NCI-H510A (cell line): ENCODE results near the gene CSRP1.
A peak's percentile ranks its signal among the peaks of the same experiment; 100 is the strongest.
"Not testable (repeated sequence)": the region's sequence is repeated elsewhere in the genome, so short reads cannot be mapped to it uniquely, and the experiment has no call there.

Experiments used
- DNase-seq: peaks from one replicate; lab custom pipeline; 2025; lab: John Stamatoyannopoulos, UW

Gene CSRP1

DNA sequence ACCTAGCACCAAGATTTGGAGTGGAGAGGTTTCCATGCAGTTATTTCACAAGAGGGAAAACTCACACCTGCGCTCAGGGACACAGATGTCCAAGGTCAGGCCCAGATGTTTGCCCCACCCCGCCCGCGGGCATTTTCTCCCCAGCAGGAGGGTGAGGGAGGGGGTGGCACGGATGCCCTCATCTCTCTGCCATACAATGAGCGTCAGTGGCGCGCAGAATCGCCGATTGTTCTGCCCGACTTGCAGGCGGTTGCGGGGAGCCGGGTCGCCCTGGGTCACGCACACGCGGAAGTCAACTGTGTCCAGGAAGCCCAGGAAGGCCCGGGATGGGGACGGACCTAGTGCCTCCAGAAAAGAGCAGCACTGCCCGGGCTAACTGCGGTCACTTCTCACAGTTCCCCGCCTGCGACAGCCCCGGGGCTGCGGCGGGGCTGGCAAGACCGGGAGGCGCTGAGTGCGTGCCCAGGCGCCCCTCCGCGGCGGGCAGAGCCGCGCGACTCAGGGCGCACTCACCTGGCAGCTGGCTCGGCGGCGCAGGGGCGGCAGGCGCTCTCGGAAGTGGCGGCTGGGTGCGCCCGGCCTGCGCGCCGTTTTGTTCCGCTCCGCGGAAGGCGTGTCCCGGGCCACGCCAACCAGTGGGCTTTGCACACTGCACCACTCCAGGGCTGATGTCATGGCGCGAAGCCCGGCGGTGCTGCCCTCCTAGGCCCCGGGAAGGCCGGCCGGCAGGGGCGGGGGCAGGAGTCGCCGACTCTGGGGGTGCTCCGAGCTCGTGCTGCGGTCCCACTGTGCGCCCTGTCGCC, at the start of gene CSRP1:
TSS of gene CSRP1 (minus strand) at position 567 of the 803 bp plus-strand sequence. CDS start 10,820 bp downstream, outside the sequence.
- peak; percentile 85 for DNase-seq

DNA sequence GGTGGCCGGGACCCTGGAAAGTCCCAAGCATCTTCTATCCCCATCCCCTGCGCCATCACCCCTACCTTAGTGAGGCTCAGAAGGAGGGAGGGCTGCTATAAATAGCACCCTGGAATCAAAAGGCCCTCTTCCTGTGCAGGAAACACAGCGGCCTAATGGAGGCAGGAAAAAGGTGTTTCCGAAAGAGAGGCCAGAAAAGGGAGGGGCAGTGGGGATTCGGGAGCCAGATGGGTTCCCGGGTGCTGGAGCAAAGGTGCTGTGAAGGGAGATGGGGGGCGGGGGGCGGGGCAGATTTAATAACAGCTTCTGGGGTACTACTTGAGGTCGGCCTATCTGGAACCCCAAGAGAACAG, 48.6 kb upstream of the CSRP1 start:
- no peak for DNase-seq

DNA sequence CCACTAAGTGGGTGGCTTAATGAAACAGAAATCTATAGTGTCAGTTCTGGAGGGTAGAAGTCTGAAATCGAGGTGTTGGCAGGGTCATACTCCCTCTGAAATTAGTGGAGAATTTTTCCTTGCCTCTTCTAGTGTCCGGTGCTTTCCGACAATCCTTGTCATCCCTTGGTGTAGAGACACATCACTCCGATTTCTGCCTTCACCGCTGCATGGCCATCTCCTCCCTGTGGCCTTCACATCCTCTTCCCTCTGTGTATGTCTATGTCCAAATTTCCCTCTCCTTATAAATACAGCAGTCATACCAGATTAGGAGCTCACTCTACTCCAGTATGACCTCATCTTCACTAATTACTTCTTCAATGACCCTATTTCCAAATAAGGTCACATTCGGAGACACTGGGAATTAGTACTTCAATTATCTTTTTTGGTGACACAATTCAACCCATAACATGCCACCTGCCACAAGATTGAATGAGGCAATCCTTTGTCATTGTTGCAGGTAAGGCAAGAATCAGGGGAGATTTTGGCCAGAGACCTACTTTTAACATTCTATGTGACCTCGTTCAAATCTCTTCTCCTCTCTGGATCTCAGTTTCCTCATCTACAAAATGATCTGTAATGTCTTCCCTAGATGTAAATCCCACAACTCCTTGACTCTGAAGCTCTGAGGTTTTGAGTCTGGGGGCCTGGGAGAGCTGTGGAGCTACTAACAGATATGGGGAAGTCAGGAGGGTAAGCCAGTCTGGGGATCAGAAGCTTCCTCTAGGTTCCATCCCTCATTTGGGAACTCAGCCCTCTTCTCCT, 48.1 kb upstream of the CSRP1 start:
- DNase-seq = no peak

DNA sequence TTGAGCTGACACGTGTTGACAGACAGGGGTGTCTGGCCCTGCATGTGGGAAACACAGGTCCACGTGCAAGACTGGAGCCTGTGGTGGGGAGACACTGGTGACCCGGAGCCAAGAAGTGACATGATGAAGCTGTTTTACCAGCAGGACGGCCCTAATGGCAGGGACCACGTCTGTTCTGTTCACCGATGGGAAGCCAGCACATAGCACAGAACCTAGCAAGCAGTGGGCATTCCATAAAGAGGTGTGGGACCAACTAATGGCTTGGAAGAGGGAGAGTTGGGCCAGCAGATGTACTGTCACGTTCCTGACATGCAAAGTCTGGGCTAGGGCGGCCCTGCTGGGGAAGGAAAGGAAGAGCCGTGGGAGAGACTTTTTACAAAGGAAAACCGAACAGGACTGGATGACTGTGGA, 47.3 kb upstream of the CSRP1 start:
- DNase-seq = no peak

DNA sequence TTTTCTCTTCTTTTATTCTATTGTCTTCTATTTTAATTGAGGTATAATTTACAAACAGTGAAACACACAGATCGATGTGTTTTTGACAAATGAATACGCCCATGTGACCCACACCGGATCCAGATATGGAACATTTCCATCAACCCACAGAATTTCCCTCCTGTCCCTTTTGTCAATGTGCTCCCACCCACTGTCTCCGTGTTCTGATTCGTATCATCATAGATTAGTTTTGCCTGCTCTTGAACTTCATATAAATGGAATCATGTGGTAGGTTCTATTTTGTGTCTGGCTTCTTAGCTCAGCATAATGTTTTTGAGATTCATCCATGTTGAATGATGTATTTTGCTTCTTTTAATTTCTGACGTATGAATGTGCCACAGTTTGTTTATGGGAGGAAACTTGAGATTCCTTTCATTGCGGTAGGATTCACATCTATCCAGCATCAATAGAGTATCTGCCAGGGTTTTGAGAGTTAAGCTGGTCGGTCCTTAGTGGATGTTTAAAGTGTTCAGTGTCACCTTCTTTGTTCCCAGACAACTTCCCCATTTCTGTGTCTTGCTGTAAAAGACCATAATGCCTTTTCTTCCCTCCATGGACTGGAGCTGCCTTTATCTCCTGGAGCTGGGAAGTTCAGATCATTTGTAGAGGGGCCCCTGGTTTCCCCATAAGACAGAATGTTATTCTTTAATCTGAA, 46.7 kb upstream of the CSRP1 start:
- no peak for DNase-seq

DNA sequence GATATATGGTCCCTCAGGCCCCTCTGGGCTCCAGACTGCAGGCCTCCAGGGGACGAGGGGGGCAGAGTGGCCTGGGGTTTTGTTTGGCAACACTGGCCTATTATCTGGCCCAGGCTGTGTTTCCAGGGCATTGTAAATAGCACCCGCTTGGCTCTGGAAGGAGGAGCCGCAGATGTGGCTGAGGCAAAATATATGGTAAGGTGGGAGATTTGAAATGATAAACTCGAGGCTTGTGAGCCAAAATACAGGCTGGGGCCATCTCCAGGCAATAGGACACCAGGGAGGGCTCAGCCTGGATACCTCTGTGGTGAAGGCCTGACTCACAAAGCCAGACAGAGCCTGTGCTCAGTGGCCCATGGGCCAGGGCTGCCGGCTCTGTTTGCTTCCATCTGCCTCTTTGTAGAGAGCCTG, 46.0 kb upstream of the CSRP1 start:
- no peak for DNase-seq

DNA sequence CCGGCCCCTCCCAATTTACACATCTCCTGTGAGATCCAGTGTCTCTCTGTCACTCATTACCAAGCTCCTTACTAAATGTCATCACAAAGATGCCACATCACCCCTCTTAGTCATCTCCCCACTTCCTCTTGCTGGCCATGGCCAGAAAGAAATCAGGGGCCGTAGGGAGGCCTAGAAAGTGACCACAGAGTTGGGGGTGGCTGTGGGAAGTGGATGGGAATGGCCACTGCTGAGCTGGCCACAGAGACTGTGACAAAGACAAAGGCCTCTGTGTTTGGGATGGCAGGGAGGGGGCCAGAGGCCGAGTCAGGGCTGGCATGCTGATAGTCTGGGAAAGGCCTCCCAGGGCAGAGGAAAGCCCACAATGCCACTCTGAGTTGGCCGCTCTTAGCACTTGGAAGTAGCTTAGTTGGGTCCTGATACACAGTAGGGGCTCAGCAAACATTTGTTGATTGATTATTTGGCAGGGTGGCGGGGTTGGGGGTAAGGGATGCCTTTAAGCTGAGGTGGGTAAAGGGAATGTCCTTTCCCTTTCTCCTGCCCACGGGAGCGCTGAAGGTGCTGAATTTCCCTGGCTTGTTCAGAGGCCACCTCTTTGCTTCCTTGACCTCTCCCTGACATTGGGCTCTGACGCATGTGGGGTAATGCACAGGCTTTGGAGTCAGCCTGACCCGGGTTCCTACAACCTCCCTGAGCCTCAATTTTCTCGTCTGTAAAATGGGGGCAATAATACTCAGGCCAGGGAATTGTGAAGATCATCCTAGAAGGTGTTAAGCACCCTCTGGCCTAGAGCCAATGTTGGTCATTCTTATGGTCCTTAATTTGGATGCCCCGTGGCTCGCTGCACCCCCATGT, 45.2 kb upstream of the CSRP1 start:
- DNase-seq = no peak

DNA sequence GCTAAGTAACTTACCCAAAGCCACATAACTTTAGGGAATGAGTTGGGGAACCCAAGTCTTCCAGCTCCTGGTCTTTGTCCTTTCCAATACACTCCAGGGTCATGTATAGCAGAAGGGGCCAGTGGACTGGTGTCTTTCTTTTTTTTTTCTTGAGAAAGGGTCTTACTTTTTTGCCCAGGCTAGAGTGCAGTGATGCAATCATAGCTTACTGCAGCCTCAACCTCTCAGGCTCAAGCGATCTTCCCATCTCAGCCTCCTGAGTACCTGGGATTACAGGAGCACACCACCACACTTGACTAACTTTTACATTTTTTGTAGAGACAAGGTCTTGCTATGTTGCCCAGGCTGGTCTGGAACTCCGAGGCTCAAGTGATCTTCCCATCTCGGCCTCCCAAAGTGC, 44.2 kb upstream of the CSRP1 start:
- no peak for DNase-seq

DNA sequence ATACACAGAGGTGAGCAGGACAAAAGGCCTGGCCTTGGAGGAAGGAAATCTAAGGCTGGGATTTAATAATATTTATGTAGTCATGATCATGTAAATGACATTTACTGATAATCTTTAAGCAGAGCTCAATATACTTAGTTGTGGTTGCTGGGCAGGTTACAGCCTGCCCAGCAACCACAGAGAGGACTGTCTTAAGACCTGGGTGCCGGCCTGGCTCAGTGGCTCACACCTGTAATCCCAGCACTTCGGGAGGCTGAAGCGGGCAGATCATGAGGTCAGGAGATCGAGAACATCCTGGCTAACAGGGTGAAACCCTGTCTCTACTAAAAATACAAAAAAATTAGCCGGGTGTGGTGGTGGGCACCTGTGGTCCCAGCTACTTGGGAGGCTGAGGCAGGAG, 42.6 kb upstream of the CSRP1 start:
- not testable (repeated sequence) for DNase-seq

DNA sequence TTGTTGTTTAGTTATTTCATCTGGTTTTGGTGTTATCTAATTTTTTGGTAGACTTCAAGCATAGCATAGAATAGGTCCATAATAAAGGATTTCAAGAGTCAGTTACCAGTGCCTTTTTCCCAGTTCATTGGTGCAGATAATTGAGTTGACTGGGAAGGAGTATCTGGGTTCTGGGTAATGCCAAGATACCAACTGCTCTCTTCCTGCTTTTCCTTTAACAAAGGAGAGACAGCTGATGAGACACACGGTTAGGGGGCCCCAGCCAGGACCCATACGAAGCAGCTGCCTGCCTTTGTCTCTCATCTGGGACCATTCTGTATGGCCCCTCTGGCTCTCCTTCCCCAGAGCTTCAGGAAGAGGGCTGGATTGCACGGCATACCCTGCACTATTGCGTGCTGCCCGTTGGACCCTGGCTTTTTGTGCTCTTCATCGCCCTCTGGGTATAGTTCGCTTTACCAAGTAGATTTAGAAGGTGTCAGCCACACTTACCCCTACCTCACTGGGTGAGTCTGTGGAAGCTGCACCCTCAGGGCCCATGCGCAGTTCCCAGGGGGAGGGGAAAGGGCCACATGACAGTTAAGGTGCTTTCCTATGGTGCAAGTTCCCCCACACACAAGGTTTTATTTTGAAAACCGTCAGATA, 39.0 kb upstream of the CSRP1 start:
- peak; percentile 58 for DNase-seq

DNA sequence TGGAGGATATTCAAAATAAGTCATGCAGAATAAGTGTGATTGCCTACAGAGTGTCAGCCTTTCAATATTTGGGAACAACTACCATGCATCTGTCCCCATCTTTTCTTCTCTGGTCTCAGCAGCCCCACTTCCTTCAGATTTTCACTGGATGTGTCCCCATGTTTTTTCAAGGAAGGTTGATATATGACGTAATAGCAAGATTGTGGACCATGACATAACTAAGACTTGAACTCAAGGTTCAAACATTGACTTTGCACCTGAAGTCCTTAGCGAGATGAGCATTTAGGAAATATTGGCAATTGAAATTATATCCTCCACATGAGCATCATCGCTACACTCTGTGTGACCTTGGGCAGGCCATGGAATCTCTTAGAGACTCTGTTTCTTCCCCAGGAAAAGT, 37.8 kb upstream of the CSRP1 start:
- DNase-seq = no peak

DNA sequence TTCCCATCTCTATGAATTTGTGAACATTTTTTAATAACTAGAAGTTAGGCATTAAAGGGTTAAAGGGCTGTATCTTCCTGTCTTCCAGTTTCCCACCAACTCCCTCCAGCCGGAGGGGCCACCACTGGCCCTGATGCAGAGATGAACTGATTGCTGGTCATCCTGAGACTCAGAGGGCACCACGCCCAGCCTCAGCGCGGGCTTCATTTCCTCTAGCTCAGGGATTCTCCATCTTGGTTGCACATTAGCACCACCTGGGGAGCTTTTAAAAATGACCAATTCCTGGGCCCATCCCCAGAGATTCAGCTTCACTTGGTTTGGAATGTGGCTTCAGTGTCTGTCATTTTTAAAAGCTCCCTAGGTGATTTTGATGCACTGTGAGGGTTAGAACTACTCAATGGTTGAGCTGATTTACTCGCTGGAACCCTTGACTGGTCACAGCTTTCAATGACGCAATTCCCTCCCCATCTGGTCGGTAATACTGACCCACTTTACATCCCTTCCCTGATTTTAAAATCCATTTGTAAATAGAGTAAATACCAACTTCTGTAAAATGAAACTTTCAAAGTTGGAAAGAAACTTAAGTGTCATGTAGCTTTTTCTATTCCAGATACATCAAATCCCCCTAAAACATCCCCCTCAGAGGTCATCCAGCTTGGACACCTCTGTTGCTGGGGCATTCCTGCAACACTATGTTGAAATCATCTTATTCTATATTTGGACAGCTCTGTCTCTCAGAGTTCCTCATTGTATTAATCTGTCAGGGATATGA, 37.1 kb upstream of the CSRP1 start:
- no peak for DNase-seq

DNA sequence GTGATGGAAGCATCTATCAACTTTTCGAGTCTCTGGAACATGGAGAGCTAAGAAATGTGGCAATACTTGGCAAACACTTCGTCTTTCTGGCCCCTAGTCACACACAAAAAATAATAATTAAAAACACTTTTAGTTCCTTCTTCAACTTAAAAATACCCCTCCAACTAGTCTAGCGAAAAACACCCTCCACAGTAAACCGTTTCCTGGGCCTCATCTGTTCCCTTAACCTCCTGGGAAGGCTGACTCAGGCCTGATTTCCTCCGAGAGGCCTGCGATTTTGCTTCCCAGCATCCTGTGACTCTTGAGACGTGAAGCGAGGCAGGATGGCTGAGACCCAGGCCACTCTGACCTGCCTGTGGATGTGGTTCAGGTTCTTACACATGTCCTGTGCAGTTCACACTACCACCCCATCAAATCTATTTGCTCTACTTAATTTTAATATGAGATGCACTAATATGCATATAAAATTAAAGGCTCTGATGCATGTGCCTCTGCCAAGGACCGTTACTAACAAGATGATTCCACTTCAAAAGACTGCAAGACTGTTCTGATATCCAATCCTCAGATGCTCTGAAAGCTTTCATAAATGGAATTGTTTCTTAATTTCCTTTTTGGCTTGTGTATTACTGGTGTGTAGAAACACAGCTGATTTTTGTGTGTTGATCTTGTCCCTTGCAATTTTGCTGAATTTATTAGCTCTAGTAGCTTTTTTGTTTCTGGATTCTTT, 35.5 kb upstream of the CSRP1 start:
- DNase-seq = no peak

DNA sequence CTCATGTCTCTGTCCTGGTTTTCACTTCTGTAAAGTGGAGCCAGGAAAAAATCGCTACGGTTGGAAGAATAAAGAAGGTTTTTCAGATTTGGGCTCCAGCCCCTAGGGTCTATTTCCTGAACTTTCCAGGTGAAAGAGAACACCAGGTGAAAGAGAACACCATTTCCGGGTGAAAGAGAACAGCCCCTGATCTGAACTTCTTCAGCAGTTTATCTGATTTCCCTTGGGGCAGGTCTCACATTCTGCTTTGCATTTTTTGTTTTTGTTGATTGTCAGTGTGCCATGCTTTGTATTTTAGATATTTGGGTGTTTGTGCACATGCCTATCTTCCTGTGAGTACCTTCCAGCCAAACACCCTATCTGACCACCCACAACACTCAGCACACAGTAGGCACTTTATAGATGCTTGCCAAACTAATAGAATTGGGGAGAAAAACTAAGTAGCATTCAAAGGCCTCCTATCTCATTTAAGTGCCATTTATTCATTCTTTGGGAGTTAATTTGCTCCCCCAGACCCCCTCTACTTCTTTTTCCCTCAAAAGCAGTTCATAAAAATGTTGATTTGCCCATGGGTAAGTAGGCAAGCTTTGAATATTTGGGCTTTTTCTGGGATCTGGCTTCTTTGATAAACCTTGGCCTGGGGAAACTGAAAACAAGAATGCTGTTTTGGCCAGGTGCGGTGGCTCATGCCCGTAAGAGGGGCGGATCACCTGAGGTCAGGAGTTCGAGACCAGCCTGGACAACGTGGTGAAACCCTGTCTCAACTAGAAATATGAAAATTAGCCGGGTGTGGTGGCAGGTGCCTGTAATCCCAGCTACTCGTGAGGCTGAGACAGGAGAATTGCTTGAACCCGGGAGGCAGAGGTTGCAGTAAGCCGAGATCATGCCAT, 34.2 kb upstream of the CSRP1 start:
- DNase-seq = no peak

DNA sequence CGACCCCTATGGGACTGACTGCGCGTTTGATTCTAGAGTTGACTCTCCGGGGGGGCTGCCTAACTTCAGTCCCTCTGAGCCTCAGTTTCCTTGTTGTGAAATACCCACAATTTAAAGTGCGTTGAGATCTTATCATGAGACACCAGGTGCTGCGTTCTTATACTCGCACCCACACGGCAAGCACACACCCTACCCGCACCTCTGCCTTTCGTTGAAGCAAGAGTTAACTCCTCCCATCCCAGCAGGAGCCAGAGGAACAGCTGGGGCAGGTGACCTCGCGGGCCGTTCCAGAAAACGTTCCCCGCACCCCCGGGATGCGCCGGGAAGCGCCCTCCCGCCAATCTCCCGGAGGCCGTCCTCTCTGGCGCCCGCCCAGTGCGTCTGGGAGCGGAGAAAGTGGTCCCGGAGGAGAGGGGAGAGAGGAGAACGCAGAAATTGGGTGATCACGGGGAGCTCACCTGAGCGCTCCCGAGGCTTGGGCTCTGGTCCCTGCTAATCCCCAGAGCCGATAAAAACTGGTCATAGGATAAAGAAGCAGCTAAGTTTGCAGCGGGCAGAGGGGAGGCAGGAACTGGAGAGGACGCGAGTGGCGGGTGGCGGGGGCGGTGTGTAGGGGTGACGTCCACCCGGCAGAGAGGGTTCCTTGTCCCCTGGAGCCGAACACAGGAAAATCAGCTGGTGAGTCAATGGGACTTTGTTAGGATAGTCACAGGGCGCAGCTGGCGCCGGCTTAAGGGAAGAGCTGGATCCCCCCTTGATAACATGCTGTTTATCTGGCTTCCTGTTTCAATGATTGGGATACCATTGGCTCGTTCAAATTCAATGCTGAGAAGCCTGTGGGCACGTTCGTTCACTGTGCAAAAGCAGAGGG, 32.9 kb upstream of the CSRP1 start:
- peak; percentile 80 for DNase-seq

DNA sequence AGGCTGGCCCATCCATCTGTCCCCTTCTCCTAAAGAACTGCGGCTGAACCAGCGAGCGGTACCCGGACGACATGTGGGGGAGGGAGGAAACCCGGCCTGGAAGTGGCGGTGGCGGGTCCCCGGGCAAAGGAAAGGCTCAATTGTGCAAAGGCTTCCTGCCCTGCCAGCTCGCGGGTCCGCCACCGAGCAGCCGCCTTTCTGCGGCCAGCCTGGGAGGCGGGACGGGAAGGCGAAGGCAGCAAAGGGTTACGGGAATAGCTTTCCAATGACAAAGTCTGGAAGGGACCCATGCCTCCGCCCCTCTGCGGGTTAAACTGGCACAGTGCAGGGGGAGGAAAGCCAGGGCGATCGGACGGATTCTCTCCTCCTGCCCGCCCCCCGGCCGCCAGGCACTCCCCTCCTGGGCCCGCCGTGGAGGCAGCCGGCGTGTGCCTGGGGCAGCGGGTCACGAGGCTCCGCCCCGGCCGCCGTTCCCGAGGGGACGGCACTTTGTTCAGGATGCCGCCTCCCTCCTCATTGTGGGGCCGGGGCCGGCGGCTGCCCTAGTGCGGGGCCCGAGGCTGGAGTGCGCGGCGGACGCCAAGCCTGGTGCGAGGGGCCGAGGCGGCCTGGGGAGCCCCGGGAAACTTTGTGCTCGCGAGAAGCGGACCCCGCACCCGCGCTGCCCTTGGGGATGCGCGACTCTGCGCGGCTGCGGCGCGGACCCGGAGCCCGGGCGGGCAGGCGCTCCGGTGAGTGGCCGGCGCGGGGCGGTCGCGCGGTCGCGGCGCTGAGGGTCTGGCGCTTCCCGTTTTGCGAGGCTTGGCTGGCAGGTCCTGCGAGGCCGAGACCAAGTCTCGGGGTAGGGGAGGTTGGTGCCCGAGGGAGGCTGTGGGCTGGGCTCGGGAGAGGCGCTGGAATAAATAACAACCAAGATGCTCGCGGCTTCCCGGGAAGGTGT, 32.0 kb upstream of the CSRP1 start, which contains the start of gene NAV1:
TSS of gene NAV1 (plus strand) at position 516 of the 940 bp plus-strand sequence. CDS start 83,758 bp downstream, outside the sequence.
- peak; percentile 79 for DNase-seq
